ENCODE results near the gene TUBB4B. TPM values are rescaled to one million over a fixed set of nuclear protein-coding genes. Genes with fewer than 3 reads are reported as not detected.

Gene TUBB4B
- total RNA-seq, 1 experiment from 2014 or later = 180 TPM

DNA sequence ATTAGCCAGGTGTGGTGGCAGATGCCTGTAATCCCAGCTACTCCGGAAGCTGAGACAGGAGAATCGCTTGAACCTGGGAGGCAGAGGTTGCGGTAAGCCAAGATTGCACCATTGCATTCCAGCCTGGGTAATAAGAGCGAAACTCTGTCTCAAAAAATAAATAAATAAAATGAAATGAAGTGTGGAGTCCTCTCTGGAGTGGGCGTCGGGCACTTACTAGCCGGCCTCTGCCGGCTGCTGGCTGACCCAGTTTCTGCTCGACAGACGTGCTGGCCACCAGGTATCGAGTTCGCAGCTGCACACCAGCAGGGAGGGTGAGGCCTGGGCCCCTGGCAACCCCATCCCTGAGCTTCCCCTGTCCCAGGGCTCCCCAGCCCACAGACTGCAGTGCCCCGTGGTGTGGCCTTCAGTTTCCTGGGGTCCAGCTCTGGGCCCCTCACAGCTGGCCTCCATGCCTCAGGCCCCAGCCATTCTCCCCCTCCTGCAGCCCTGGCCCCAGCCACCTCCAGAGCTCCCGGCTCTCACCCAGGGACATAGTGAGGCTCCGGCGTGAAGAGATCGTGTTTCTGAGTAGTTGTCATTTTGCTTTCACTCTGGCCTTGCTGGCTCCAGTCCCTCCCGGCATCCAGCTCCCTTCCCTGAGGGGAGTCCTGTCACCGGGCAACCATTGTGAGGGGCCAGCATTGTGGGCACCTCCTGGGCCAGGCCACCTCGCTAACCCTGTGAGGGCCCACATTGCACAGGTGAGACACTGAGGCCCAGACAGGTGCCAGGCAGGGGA lies 6.2 kb downstream of the TUBB4B start:
- Mint-ChIP-seq H3K9me3 (ENCODE audit: unreplicated experiment) (no peaks in the 10 kb centered on the region), H3K27me3 (ENCODE audit: insufficient read depth, unreplicated experiment) (no peaks in the 10 kb centered on the region), H3K4me1 (ENCODE audit: insufficient read depth, unreplicated experiment) (peaks cover 15% of the 10 kb centered on the region), H3K27ac (ENCODE audit: low read depth, unreplicated experiment) (no peak overlapping the region), H3K4me3 (ENCODE audit: unreplicated experiment) (no peak overlapping the region), H3K36me3 (ENCODE audit: insufficient read depth, unreplicated experiment) (peaks cover 22% of the 10 kb centered on the region)
- no peak for DNase-seq (ENCODE audit: unreplicated experiment)
- CTCF ChIA-PET = interaction anchor here (0.6 to 0.9 kb wide), 3 partner anchors 9 to 518 kb away, joined by 3 to 4 read pairs (median 3); no protein-coding TSS in a partner anchor
- POLR2A ChIA-PET = interaction anchor here (0.6 to 8.6 kb wide), 3 partner anchors 7 to 42 kb away, joined by 3 to 118 read pairs (median 4); partner anchors contain the start of gene NELFB
- intact Hi-C loops (cut with micrococcal nuclease) = no loop called here
- BruUV-seq (replicated peaks) = no TSS peak
- no peak for TF ChIP-seq CTCF (IDR thresholded peaks at IDR 0.05; ENCODE audit: unreplicated experiment)

DNA sequence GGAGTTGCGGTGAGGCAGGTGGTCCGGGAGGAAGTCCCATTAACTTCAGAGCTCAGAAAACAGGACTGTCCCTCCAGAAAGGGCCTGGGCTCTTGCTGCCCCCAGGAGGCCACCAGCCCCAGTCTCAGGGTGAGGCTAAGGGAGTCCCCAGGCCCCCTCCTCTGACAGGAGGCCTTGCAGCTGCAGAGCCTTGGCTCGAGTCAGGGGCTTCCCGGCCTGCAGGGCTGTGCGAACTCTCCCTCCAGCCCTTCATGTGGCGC lies 6.8 kb downstream of the TUBB4B start:
- intact Hi-C loops (cut with micrococcal nuclease) = no loop called here
- Mint-ChIP-seq H3K9me3 (ENCODE audit: unreplicated experiment) (no peaks in the 10 kb centered on the region), H3K27me3 (ENCODE audit: insufficient read depth, unreplicated experiment) (no peaks in the 10 kb centered on the region), H3K27ac (ENCODE audit: low read depth, unreplicated experiment) (no peak overlapping the region), H3K4me3 (ENCODE audit: unreplicated experiment) (no peak overlapping the region), H3K4me1 (ENCODE audit: insufficient read depth, unreplicated experiment) (peaks cover 15% of the 10 kb centered on the region), H3K36me3 (ENCODE audit: insufficient read depth, unreplicated experiment) (peaks cover 16% of the 10 kb centered on the region)
- DNase-seq (ENCODE audit: unreplicated experiment) = no peak
- TF ChIP-seq CTCF (IDR thresholded peaks at IDR 0.05; ENCODE audit: unreplicated experiment) = no peak
- ChIA-PET POLR2A (interaction anchor here (0.6 to 8.6 kb wide), 3 partner anchors 7 to 43 kb away, joined by 3 to 118 read pairs (median 4); partner anchors contain the start of gene NELFB), CTCF (interaction anchor here (0.5 to 0.9 kb wide), 2 partner anchors 11 to 257 kb away, joined by 3 read pairs; no protein-coding TSS in a partner anchor)
- BruUV-seq (replicated peaks) = no TSS peak

DNA sequence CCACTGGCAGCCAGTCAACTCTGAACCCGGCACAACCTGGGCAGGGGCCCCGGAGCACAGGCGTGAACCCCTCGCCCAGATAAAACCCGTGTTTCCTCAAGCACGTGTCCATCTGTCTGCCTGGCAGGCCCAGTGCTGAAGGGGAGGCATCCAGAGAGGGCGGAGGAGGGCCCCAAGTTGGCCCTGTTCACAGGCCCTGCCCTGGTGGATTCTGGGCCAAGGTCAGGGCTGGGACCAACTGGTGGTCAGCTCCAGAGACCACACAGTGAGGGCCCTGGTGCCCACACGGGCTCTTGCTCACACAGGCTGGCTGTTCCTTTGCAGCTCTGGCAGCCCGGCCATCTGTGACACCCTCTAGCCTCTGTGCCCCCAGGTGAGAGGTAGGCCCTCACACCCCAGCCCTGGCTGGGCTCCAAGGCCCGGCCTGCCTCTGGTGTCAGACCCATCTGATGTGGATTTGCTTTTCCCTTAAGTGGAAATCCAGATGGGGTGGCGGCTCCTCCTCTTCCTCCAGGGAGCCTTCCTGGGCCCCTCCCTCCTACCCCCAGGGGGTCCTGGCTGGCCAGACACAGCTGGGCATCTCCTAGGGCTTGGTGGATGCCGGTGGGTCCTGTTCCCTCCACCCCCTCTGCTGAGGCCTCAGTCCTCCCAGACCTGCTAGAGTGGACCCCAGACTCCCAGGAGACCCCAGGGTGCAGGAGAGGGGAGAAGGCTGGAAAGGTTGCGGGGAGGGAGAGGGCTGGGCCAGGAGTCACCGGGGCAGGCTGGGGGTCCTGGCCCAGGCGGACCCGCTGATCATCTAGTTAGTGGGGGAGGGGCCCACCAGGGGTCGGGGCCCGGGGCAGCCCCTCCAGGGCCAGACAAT lies 9.5 kb downstream of the TUBB4B start:
- TF ChIP-seq CTCF (IDR thresholded peaks at IDR 0.05; ENCODE audit: unreplicated experiment) = no peak
- intact Hi-C loops (cut with micrococcal nuclease) = no loop called here
- no TSS peak for BruUV-seq (replicated peaks)
- Mint-ChIP-seq H3K27me3 (ENCODE audit: insufficient read depth, unreplicated experiment) (no peaks in the 10 kb centered on the region), H3K36me3 (ENCODE audit: insufficient read depth, unreplicated experiment) (peaks cover 7% of the 10 kb centered on the region), H3K9me3 (ENCODE audit: unreplicated experiment) (no peaks in the 10 kb centered on the region), H3K4me1 (ENCODE audit: insufficient read depth, unreplicated experiment) (no peaks in the 10 kb centered on the region), H3K4me3 (ENCODE audit: unreplicated experiment) (no peak overlapping the region), H3K27ac (ENCODE audit: low read depth, unreplicated experiment) (no peak overlapping the region)
- DNase-seq (ENCODE audit: unreplicated experiment) = no peak
- ChIA-PET CTCF (interaction anchor here (0.6 kb wide), 2 partner anchors 10 to 195 kb away, joined by 3 to 4 read pairs; no protein-coding TSS in a partner anchor), POLR2A (interaction anchor here (1.4 kb wide), 1 partner anchor 10 kb away, joined by 7 read pairs; the partner anchor contains the start of gene TUBB4B)

DNA sequence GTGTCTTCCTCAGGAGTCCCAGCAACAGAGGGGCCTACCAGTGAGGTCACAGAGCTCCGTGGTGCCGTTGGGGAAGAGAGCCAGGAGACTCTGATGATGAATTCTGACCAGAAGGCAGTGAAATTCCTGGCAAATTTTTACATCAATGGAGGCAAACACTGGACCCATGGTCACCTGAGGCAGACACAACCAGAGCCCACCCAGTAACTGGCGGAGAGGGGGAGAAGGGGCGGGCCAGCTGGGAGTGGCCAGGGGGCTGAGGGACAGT lies 10.0 kb downstream of the TUBB4B start, which contains the start of gene STPG3:
Gene STPG3 (plus strand): TSS at position 93 of the 268 bp plus-strand sequence. CDS start 1 bp downstream, at position 94.
- H3K27ac Mint-ChIP-seq (ENCODE audit: low read depth, unreplicated experiment) = no peak within 1 kb of the TSS
- no peak within 1 kb of the TSS for H3K4me3 Mint-ChIP-seq (ENCODE audit: unreplicated experiment)
- no TSS peak for BruUV-seq (replicated peaks)
- H3K36me3 Mint-ChIP-seq (ENCODE audit: insufficient read depth, unreplicated experiment) = peaks cover 7% of the 10 kb centered on the region
- no peak for TF ChIP-seq CTCF (IDR thresholded peaks at IDR 0.05; ENCODE audit: unreplicated experiment)
- H3K27me3 Mint-ChIP-seq (ENCODE audit: insufficient read depth, unreplicated experiment) = no peaks in the 10 kb centered on the region
- POLR2A ChIA-PET = no interaction called here
- CTCF ChIA-PET = interaction anchor here (0.6 kb wide), 1 partner anchor 10 kb away, joined by 4 read pairs; no protein-coding TSS in a partner anchor
- H3K9me3 Mint-ChIP-seq (ENCODE audit: unreplicated experiment) = no peaks in the 10 kb centered on the region
- DNase-seq (ENCODE audit: unreplicated experiment) = no peak
- intact Hi-C loops (cut with micrococcal nuclease) = no loop called here
- H3K4me1 Mint-ChIP-seq (ENCODE audit: insufficient read depth, unreplicated experiment) = no peaks in the 10 kb centered on the region

All from MCF 10A (cell line).